Activated T-helper 1 cell treated with anti-CD3 and anti-CD28 coated beads, Interleukin-12 subunit alpha, Interleukin-12 subunit beta, Interleukin-2, Interleukin-4 antibody, amounts not matched to agents 30 ng/mL and 10 ng/mL and 1 ng/mL, durations not matched to agents 14 hours and 24 hours and 36 hours (primary cell): Measurements from ENCODE around the gene PGAP2. TPM values are rescaled to one million over a fixed set of nuclear protein-coding genes. Genes with fewer than 3 reads are reported as not detected.
"Not testable (repeated sequence)": the region's sequence is repeated elsewhere in the genome, so short reads cannot be mapped to it uniquely, and the experiment has no call there.

Source experiments
- DNase-seq: peaks from one replicate; pipeline ENCODE4 v3.0.0; 2021; ENCODE audit warnings: low spot score
- H3K27ac Mint-ChIP-seq: one replicate; pipeline ENCODE4 v1.8.0; 2021; ENCODE audit warnings: mild to moderate bottlenecking, mixed read lengths
- H3K27me3 Mint-ChIP-seq: one replicate; pipeline ENCODE4 v1.8.0; 2022; ENCODE audit warnings: mild to moderate bottlenecking, moderate library complexity, mixed read lengths; ENCODE audit not compliant: insufficient read depth
- H3K36me3 Mint-ChIP-seq: one replicate; pipeline ENCODE4 v1.8.0; 2021; ENCODE audit warnings: low read depth, mixed read lengths
- H3K4me1 Mint-ChIP-seq: one replicate; pipeline ENCODE4 v1.8.0; 2021; ENCODE audit warnings: low read depth, mixed read lengths
- H3K4me3 Mint-ChIP-seq: one replicate; pipeline ENCODE4 v1.8.0; 2021; ENCODE audit warnings: mild to moderate bottlenecking, moderate library complexity, mixed read lengths
- H3K9me3 Mint-ChIP-seq: one replicate; pipeline ENCODE4 v1.8.0; 2021; ENCODE audit warnings: mixed read lengths
- intact Hi-C: fragments of 100-400 bp; cut with micrococcal nuclease; formaldehyde crosslinking; loops from one replicate; pipeline ENCODE4 v1.15.1; 2024
- total RNA-seq: library from RNA; stranded (reverse); gene quantifications from 2 replicates; pipeline ENCODE4 v1.2.3, GENCODE V29; 2022

PGAP2 gene
- 29.8 and 30.1 TPM in 2 replicates for total RNA-seq

- peaks cover 22% of the 10 kb centered on the region for H3K4me1 Mint-ChIP-seq
- no peaks in the 10 kb centered on the region for H3K9me3 Mint-ChIP-seq
- H3K36me3 Mint-ChIP-seq: peaks cover 8% of the 10 kb centered on the region
- intact Hi-C loops: loop anchor here (1.0 to 5.0 kb wide), 6 partner anchors 11 to 126 kb away; partner anchors contain the start of gene NUP98
- DNase-seq: peak; percentile 55
- H3K27ac Mint-ChIP-seq: peak within 1 kb of the TSS; percentile 91
- H3K27me3 Mint-ChIP-seq: no peaks in the 10 kb centered on the region
- peak within 1 kb of the TSS; percentile 99 for H3K4me3 Mint-ChIP-seq
Measured at GRCh38 chr11:3807909-3808860, at the start of gene PGAP2. Gene PGAP2 (plus strand): TSS chr11:3808560. CDS start chr11:3811260, 2,700 bp downstream.

- Mint-ChIP-seq H3K4me1 (no peaks in the 10 kb centered on the region), H3K4me3 (no peak overlapping the region), H3K27ac (no peak overlapping the region), H3K36me3 (peaks cover 40% of the 10 kb centered on the region), H3K27me3 (no peaks in the 10 kb centered on the region), H3K9me3 (no peaks in the 10 kb centered on the region)
- DNase-seq: no peak
- intact Hi-C loops: loop anchor here (5.0 kb wide), 1 partner anchor 42 kb away; no protein-coding TSS in a partner anchor
Measured at GRCh38 chr11:3764266-3764665, 44.1 kb upstream of the PGAP2 start.

- H3K9me3 Mint-ChIP-seq, H3K27ac Mint-ChIP-seq, DNase-seq, H3K4me1 Mint-ChIP-seq, H3K27me3 Mint-ChIP-seq, H3K4me3 Mint-ChIP-seq, intact Hi-C loops: not testable (repeated sequence)
- peaks cover 43% of the 10 kb centered on the region for H3K36me3 Mint-ChIP-seq
Measured at GRCh38 chr11:3766836-3767235, 41.5 kb upstream of the PGAP2 start.

GRCh38 chr11:3767536-3767935 is 40.8 kb upstream of the PGAP2 start:
- no peak for DNase-seq
- Mint-ChIP-seq H3K4me3 (no peak overlapping the region), H3K9me3 (no peaks in the 10 kb centered on the region), H3K4me1 (no peaks in the 10 kb centered on the region), H3K27me3 (no peaks in the 10 kb centered on the region), H3K27ac (no peak overlapping the region), H3K36me3 (peaks cover 44% of the 10 kb centered on the region)
- intact Hi-C loops: no loop called here

GRCh38 chr11:3773180-3773579 is 35.2 kb upstream of the PGAP2 start:
- no peaks in the 10 kb centered on the region for H3K9me3 Mint-ChIP-seq
- H3K4me3 Mint-ChIP-seq: no peak overlapping the region
- H3K27me3 Mint-ChIP-seq: no peaks in the 10 kb centered on the region
- intact Hi-C loops: loop anchor here (5.0 kb wide), 2 partner anchors 34 to 76 kb away; partner anchors contain the start of gene PGAP2
- H3K4me1 Mint-ChIP-seq: peaks cover under 1% of the 10 kb centered on the region
- H3K27ac Mint-ChIP-seq: no peak overlapping the region
- H3K36me3 Mint-ChIP-seq: peaks cover 51% of the 10 kb centered on the region
- no peak for DNase-seq

- no peak overlapping the region for H3K4me3 Mint-ChIP-seq
- H3K36me3 Mint-ChIP-seq: peaks cover 53% of the 10 kb centered on the region
- no peak for DNase-seq
- peaks cover 7% of the 10 kb centered on the region for H3K4me1 Mint-ChIP-seq
- H3K27me3 Mint-ChIP-seq: no peaks in the 10 kb centered on the region
- H3K9me3 Mint-ChIP-seq: no peaks in the 10 kb centered on the region
- no peak overlapping the region for H3K27ac Mint-ChIP-seq
- intact Hi-C loops: no loop called here
Measured at GRCh38 chr11:3775736-3776406, 32.5 kb upstream of the PGAP2 start.

- DNase-seq: no peak
- Mint-ChIP-seq H3K4me1 (peaks cover 58% of the 10 kb centered on the region), H3K9me3 (no peaks in the 10 kb centered on the region), H3K27ac (peak overlapping the region; percentile 71), H3K36me3 (peaks cover 38% of the 10 kb centered on the region), H3K27me3 (no peaks in the 10 kb centered on the region), H3K4me3 (peak overlapping the region; percentile 47)
- intact Hi-C loops: no loop called here
Measured at GRCh38 chr11:3781423-3781822, 26.9 kb upstream of the PGAP2 start.

GRCh38 chr11:3782963-3783362 is 25.4 kb upstream of the PGAP2 start:
- Mint-ChIP-seq H3K4me3 (peak overlapping the region; percentile 56), H3K4me1 (peaks cover 73% of the 10 kb centered on the region), H3K27ac (peak overlapping the region; percentile 55), H3K9me3 (no peaks in the 10 kb centered on the region), H3K36me3 (peaks cover 34% of the 10 kb centered on the region), H3K27me3 (no peaks in the 10 kb centered on the region)
- no peak for DNase-seq
- intact Hi-C loops: no loop called here

GRCh38 chr11:3783611-3784010 is 24.7 kb upstream of the PGAP2 start:
- intact Hi-C loops: no loop called here
- no peaks in the 10 kb centered on the region for H3K27me3 Mint-ChIP-seq

GRCh38 chr11:3786781-3787428 is 21.5 kb upstream of the PGAP2 start:
- Mint-ChIP-seq H3K4me3 (peak overlapping the region; percentile 5), H3K4me1 (peaks cover 77% of the 10 kb centered on the region), H3K27me3 (no peaks in the 10 kb centered on the region), H3K27ac (peak overlapping the region; percentile 49), H3K36me3 (peaks cover 23% of the 10 kb centered on the region), H3K9me3 (no peaks in the 10 kb centered on the region)
- intact Hi-C loops: no loop called here
- DNase-seq: no peak

More at GRCh38 chr11:3783611-3784010, 24.7 kb upstream of the PGAP2 start:
- no peak for DNase-seq
- Mint-ChIP-seq H3K27ac (peak overlapping the region; percentile 40), H3K4me1 (peaks cover 72% of the 10 kb centered on the region), H3K9me3 (no peaks in the 10 kb centered on the region), H3K4me3 (no peak overlapping the region), H3K36me3 (peaks cover 30% of the 10 kb centered on the region)

GRCh38 chr11:3794387-3794786 is 14.0 kb upstream of the PGAP2 start:
- H3K27ac Mint-ChIP-seq, intact Hi-C loops, DNase-seq, H3K4me3 Mint-ChIP-seq, H3K27me3 Mint-ChIP-seq, H3K9me3 Mint-ChIP-seq: not testable (repeated sequence)
- H3K4me1 Mint-ChIP-seq: peaks cover 43% of the 10 kb centered on the region
- H3K36me3 Mint-ChIP-seq: peaks cover 44% of the 10 kb centered on the region

- peaks cover 37% of the 10 kb centered on the region for H3K4me1 Mint-ChIP-seq
- peaks cover 41% of the 10 kb centered on the region for H3K36me3 Mint-ChIP-seq
- H3K4me3 Mint-ChIP-seq: peak overlapping the region; percentile 99
- H3K9me3 Mint-ChIP-seq: no peaks in the 10 kb centered on the region
- intact Hi-C loops: loop anchor here (5.0 kb wide), 3 partner anchors 152 to 803 kb away; partner anchors contain the start of genes NAP1L4 and ZNF195
- H3K27ac Mint-ChIP-seq: peak overlapping the region; percentile 95
- H3K27me3 Mint-ChIP-seq: no peaks in the 10 kb centered on the region
- no peak for DNase-seq
Measured at GRCh38 chr11:3795131-3796001, 13.0 kb upstream of the PGAP2 start.
